PFSK-1 (cell line): ENCODE results near the gene ZNF830.

Source experiments
- FOXP2 ChIP-seq: optimal IDR thresholded peaks from 2 replicates; pipeline ENCODE3; 2011; ENCODE audit warnings: borderline replicate concordance, control low read depth, inconsistent platforms; ENCODE audit not compliant: insufficient read depth; ENCODE audit errors: extremely low read length, extremely low read depth
- POLR2AphosphoS5 ChIP-seq: IDR thresholded peaks from 2 replicates; pipeline ENCODE4 v1.6.1; 2012; ENCODE audit warnings: low read depth, mild to moderate bottlenecking, control low read depth, low read length, moderate library complexity
- SIN3A ChIP-seq: IDR thresholded peaks from 2 replicates; pipeline ENCODE4 v1.6.1; 2012; ENCODE audit warnings: mild to moderate bottlenecking, low read length, moderate library complexity, borderline replicate concordance; ENCODE audit not compliant: insufficient read depth
- TAF1 ChIP-seq: IDR thresholded peaks from 2 replicates; pipeline ENCODE4 v1.6.1; 2012; ENCODE audit warnings: low read length, control low read depth, borderline replicate concordance; ENCODE audit not compliant: insufficient read depth
- TF ChIP-seq, protein P1 (sequence below), 2 experiments: IDR thresholded peaks; 2 replicates each; pipeline versions ENCODE4 v1.6.1 to v1.8.0; 2011 to 2012; ENCODE audit warnings: low read depth in 2 of 2, low read length in 2 of 2, control low read depth in 1 of 2, inconsistent platforms in 1 of 2, mild to moderate bottlenecking in 1 of 2, moderate library complexity in 1 of 2; ENCODE audit not compliant: insufficient read depth in 1 of 2

ZNF830 gene

GRCh38 chr17:34920676-34921075 is 40.7 kb upstream of the ZNF830 start:
- TF ChIP-seq, protein P1, sequence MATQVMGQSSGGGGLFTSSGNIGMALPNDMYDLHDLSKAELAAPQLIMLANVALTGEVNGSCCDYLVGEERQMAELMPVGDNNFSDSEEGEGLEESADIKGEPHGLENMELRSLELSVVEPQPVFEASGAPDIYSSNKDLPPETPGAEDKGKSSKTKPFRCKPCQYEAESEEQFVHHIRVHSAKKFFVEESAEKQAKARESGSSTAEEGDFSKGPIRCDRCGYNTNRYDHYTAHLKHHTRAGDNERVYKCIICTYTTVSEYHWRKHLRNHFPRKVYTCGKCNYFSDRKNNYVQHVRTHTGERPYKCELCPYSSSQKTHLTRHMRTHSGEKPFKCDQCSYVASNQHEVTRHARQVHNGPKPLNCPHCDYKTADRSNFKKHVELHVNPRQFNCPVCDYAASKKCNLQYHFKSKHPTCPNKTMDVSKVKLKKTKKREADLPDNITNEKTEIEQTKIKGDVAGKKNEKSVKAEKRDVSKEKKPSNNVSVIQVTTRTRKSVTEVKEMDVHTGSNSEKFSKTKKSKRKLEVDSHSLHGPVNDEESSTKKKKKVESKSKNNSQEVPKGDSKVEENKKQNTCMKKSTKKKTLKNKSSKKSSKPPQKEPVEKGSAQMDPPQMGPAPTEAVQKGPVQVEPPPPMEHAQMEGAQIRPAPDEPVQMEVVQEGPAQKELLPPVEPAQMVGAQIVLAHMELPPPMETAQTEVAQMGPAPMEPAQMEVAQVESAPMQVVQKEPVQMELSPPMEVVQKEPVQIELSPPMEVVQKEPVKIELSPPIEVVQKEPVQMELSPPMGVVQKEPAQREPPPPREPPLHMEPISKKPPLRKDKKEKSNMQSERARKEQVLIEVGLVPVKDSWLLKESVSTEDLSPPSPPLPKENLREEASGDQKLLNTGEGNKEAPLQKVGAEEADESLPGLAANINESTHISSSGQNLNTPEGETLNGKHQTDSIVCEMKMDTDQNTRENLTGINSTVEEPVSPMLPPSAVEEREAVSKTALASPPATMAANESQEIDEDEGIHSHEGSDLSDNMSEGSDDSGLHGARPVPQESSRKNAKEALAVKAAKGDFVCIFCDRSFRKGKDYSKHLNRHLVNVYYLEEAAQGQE (IDR thresholded peaks at IDR 0.05; ENCODE audit: insufficient read depth in 1 of 2, low read depth in 2 of 2, low read length in 2 of 2) = no peak
- TF ChIP-seq POLR2AphosphoS5 (no peak), TAF1 (no peak), SIN3A (no peak)

- no peak for TF ChIP-seq TAF1
- no peak for TF ChIP-seq SIN3A
- no peak for TF ChIP-seq FOXP2
- no peak for TF ChIP-seq POLR2AphosphoS5
Observed at GRCh38 chr17:34926661-34927060, 34.7 kb upstream of the ZNF830 start.

DNA sequence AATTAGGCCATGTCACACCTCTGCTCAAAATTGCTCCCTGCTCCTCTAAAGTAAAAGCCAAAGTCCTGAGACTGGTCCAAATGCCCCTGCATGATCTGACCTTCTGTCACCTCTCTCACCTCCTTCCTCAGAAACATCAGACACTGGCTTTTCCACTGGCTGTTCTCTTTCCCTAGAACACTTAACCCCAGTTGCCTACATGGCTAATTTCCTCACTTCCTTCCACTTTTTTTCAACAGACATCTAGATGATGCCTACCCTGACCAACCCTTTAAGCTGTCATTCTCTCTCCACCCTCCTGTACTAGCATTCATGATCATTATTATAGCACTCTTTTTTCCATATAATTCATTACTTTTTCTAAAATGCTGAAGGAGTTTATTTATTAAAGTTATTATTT is 31.1 kb upstream of the ZNF830 start:
- TF ChIP-seq, protein P1 (IDR thresholded peaks at IDR 0.05; ENCODE audit: insufficient read depth in 1 of 2, low read depth in 2 of 2, low read length in 2 of 2) = no peak
- no peak for TF ChIP-seq TAF1
- no peak for TF ChIP-seq SIN3A
- TF ChIP-seq FOXP2 = no peak
- no peak for TF ChIP-seq POLR2AphosphoS5

DNA sequence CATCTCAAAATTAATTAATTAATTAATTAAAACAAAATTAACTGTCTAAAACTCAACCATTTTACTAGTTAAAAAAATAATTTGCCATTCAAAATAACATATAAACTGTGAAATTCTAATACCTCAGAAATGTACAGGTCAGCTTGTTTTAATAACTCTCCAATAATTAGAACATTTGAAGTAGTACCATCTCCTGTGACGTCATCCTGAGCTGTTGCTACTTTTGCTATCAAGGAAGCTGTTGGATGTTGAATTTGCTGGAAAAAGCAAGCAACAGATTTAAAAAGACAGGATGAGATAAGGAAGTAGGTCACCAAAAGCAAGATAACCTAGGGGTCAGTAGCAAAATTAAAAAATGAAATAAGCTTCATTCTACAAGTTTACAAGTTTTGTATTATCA is 2.9 kb upstream of the ZNF830 start:
- TF ChIP-seq TAF1 (no peak), POLR2AphosphoS5 (no peak), SIN3A (no peak), FOXP2 (no peak)
- TF ChIP-seq, protein P1 (IDR thresholded peaks at IDR 0.05; ENCODE audit: insufficient read depth in 1 of 2, low read depth in 2 of 2, low read length in 2 of 2) = no peak

- no peak for TF ChIP-seq SIN3A
- TF ChIP-seq FOXP2 = no peak
- TF ChIP-seq, protein P1 (IDR thresholded peaks at IDR 0.05; ENCODE audit: insufficient read depth in 1 of 2, low read depth in 2 of 2, low read length in 2 of 2) = no peak
- TF ChIP-seq TAF1 = no peak
- TF ChIP-seq POLR2AphosphoS5 = no peak
Observed at GRCh38 chr17:34974179-34974578, 12.8 kb downstream of the ZNF830 start.
